ENCODE measurements around the gene SMPDL3A. TPM values are rescaled to one million over a fixed set of nuclear protein-coding genes. Genes with fewer than 3 reads are reported as not detected.

Gene SMPDL3A
- total RNA-seq, 4 donors from 2014 or later: 82.5 to 111 (median 91.8) TPM

GRCh38 chr6:122798099-122798641 lies 9.1 kb downstream of the SMPDL3A start:
- H3K27ac ChIP-seq: peak overlapping the region; percentile 82
- 51% methylated on average over 6 of the region's 6 CpGs for WGBS

GRCh38 chr6:122799140-122799745 lies 10.2 kb downstream of the SMPDL3A start:
- WGBS: 77% methylated on average over 4 of the region's 4 CpGs
- peaks cover 11% of the 10 kb centered on the region for H3K36me3 ChIP-seq
- H3K4me1 ChIP-seq: peaks cover 43% of the 10 kb centered on the region
- peak overlapping the region; percentile 82 for H3K27ac ChIP-seq
- no peaks in the 10 kb centered on the region for H3K9me3 ChIP-seq
- H3K4me3 ChIP-seq: no peak overlapping the region
- TF ChIP-seq POLR2A (IDR thresholded peaks at IDR 0.05) (no peak), POLR2AphosphoS5 (IDR thresholded peaks at IDR 0.05) (no peak), EP300 (IDR thresholded peaks at IDR 0.05) (no peak), CTCF (IDR thresholded peaks at IDR 0.05) (no peak)
- no peaks in the 10 kb centered on the region for H3K27me3 ChIP-seq
- no peak for DNase-seq (ENCODE audit: low spot score in 2 of 2)

More at GRCh38 chr6:122798099-122798641, 9.1 kb downstream of the SMPDL3A start:
- TF ChIP-seq POLR2A (IDR thresholded peaks at IDR 0.05): no peak
- no peak for TF ChIP-seq POLR2AphosphoS5 (IDR thresholded peaks at IDR 0.05)
- no peak for TF ChIP-seq CTCF (IDR thresholded peaks at IDR 0.05)
- TF ChIP-seq EP300 (IDR thresholded peaks at IDR 0.05): no peak
- no peak for DNase-seq (ENCODE audit: low spot score in 2 of 2)
- Histone ChIP-seq H3K4me1 (peaks cover 41% of the 10 kb centered on the region), H3K27me3 (no peaks in the 10 kb centered on the region), H3K9me3 (no peaks in the 10 kb centered on the region), H3K4me3 (no peak overlapping the region), H3K36me3 (peaks cover 7% of the 10 kb centered on the region)

- 42% methylated on average over 5 of the region's 5 CpGs for WGBS
- Histone ChIP-seq H3K36me3 (peaks cover 19% of the 10 kb centered on the region), H3K27ac (peak overlapping the region; percentile 82), H3K4me1 (peaks cover 43% of the 10 kb centered on the region), H3K27me3 (no peaks in the 10 kb centered on the region), H3K4me3 (no peak overlapping the region), H3K9me3 (no peaks in the 10 kb centered on the region)
- DNase-seq (ENCODE audit: low spot score in 2 of 2): no peak
- TF ChIP-seq POLR2AphosphoS5 (IDR thresholded peaks at IDR 0.05): no peak
- TF ChIP-seq CTCF (IDR thresholded peaks at IDR 0.05): no peak
- no peak for TF ChIP-seq EP300 (IDR thresholded peaks at IDR 0.05)
- no peak for TF ChIP-seq POLR2A (IDR thresholded peaks at IDR 0.05)
Observed at GRCh38 chr6:122799916-122800686, 11.0 kb downstream of the SMPDL3A start.

GRCh38 chr6:122800906-122801305 lies 11.8 kb downstream of the SMPDL3A start:
- 68% methylated on average over 3 of the region's 3 CpGs for WGBS
- Histone ChIP-seq H3K27ac (peak overlapping the region; percentile 82), H3K4me3 (no peak overlapping the region)

More at GRCh38 chr6:122800906-122801305, 11.8 kb downstream of the SMPDL3A start:
- Histone ChIP-seq H3K4me1 (peaks cover 43% of the 10 kb centered on the region), H3K27me3 (no peaks in the 10 kb centered on the region), H3K36me3 (peaks cover 26% of the 10 kb centered on the region), H3K9me3 (no peaks in the 10 kb centered on the region)
- no peak for TF ChIP-seq EP300 (IDR thresholded peaks at IDR 0.05)
- TF ChIP-seq CTCF (IDR thresholded peaks at IDR 0.05): no peak
- TF ChIP-seq POLR2A (IDR thresholded peaks at IDR 0.05): no peak
- TF ChIP-seq POLR2AphosphoS5 (IDR thresholded peaks at IDR 0.05): no peak
- DNase-seq (ENCODE audit: low spot score in 2 of 2): no peak
